CD4-positive, alpha-beta T cell (primary cell): ENCODE results near the gene CSTF1. TPM values are rescaled to one million over a fixed set of nuclear protein-coding genes. Genes with fewer than 3 reads are reported as not detected.
"Not testable (repeated sequence)": the region's sequence is repeated elsewhere in the genome, so short reads cannot be mapped to it uniquely, and the experiment has no call there.

Experiments used
- ATAC-seq: fragments of 200-7000 bp; cut with Tn5 transposase; one replicate; pipeline ENCODE4 v1.10.0; 2022; ENCODE audit warnings: mild to moderate bottlenecking; ENCODE audit not compliant: poor library complexity
- CTCF ChIA-PET: fragments of 350-600 bp; sonication (Branson Sonifier 250); formaldehyde crosslinking; loops from one replicate; lab custom pipeline; 2021; ENCODE audit warnings: antibody characterized with exemption, inconsistent platforms; lab: Charles Lee
- POLR2A ChIA-PET: fragments of 350-600 bp; sonication (Branson Sonifier 250); formaldehyde crosslinking; loops from one replicate; lab custom pipeline; 2021; ENCODE audit warnings: antibody characterized with exemption, inconsistent platforms; lab: Charles Lee
- DNase-seq, 14 experiments: peaks; one replicate each; pipeline ENCODE4 v3.0.0-alpha.2; 2013 to 2020; ENCODE audit warnings: mixed read lengths in 2 of 14
- H3K27ac ChIP-seq, 2 donors: one replicate each; pipeline versions ENCODE4 v1.5.1 to v1.7.0; 2013; ENCODE audit warnings: low read length in 2 of 2, low read depth in 1 of 2, mild to moderate bottlenecking in 1 of 2
- H3K27me3 ChIP-seq, 2 experiments: 1 replicate in 1 of 2; 2 replicates in 1 of 2; pipeline versions ENCODE4 v1.6.1 to v1.7.0; 2013; ENCODE audit warnings: low read length in 2 of 2, control low read depth in 1 of 2, mild to moderate bottlenecking in 1 of 2, moderate library complexity in 1 of 2; ENCODE audit not compliant: insufficient read depth in 2 of 2, control insufficient read depth in 1 of 2
- H3K36me3 ChIP-seq: one replicate; pipeline ENCODE4 v1.6.1; 2013; ENCODE audit warnings: low read length, control low read depth; ENCODE audit not compliant: insufficient read depth
- H3K4me1 ChIP-seq: one replicate; pipeline ENCODE4 v1.6.1; 2013; ENCODE audit warnings: low read length, control low read depth; ENCODE audit not compliant: insufficient read depth
- H3K4me3 ChIP-seq: one replicate; pipeline ENCODE4 v1.5.1; 2013; ENCODE audit warnings: mild to moderate bottlenecking, low read length, moderate library complexity
- H3K9me3 ChIP-seq, 2 experiments: 1 replicate in 1 of 2; 2 replicates in 1 of 2; pipeline versions ENCODE4 v1.6.1 to v1.7.0; 2013; ENCODE audit warnings: low read length in 2 of 2, mild to moderate bottlenecking in 2 of 2, control low read depth in 1 of 2, moderate library complexity in 1 of 2; ENCODE audit not compliant: control insufficient read depth in 1 of 2, insufficient read depth in 1 of 2
- H3K27ac Mint-ChIP-seq: one replicate; pipeline ENCODE4 v1.8.0; 2020; ENCODE audit warnings: mixed read lengths
- H3K27me3 Mint-ChIP-seq: one replicate; pipeline ENCODE4 v1.8.0; 2021; ENCODE audit warnings: mixed read lengths
- H3K36me3 Mint-ChIP-seq: one replicate; pipeline ENCODE4 v1.8.0; 2021; ENCODE audit warnings: low read depth, mixed read lengths
- H3K4me1 Mint-ChIP-seq: one replicate; pipeline ENCODE4 v1.8.0; 2021; ENCODE audit warnings: low read depth, mixed read lengths
- H3K4me3 Mint-ChIP-seq: one replicate; pipeline ENCODE4 v1.8.0; 2020; ENCODE audit warnings: mild to moderate bottlenecking, mixed read lengths
- H3K9me3 Mint-ChIP-seq: one replicate; pipeline ENCODE4 v1.8.0; 2020; ENCODE audit warnings: mixed read lengths
- intact Hi-C, 2 experiments: fragments of 100-400 bp; cut with DNase I in 1 of 2; cut with micrococcal nuclease in 1 of 2; formaldehyde crosslinking; loops; one replicate each; pipeline versions ENCODE4 v1.15.1 to v1.9.0; 2023 to 2025; cut with DNase I, micrococcal nuclease
- total RNA-seq, 174 experiments: library from RNA in 2 of 174; stranded (reverse) in 2 of 174; gene quantifications; one replicate each; pipeline ENCODE4 v1.2.3 and lab custom pipeline; 2021 to 2026
- TF ChIP-seq, protein P1 (sequence below): fragments of 200-600 bp; IDR thresholded peaks from one replicate; pipeline ENCODE4 v1.8.0; 2022; ENCODE audit warnings: antibody characterized with exemption, mild to moderate bottlenecking

The CSTF1 gene
- total RNA-seq, 2 experiments from 2014 or later, result 20.7 to 21.8 TPM

DNA sequence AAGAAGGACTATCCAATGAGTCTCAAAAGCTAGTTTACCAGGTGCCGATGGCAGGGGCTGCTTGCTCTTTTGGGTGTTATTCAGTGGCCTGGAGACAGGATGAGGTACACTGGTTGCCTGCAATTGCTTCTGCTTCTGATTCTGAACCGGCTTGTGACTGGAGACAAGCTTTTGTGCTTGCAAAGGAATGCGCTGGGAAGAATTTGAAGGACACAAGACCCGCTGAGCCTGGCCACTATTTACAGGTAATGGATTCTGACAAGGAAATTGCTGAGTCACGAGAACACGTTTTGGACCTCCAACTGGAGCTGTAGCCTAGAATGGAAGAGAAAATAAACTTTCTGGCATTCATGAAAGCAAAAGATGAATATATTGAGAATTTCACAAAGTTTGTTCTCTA, 6.2 kb upstream of the CSTF1 start:
- no peaks in the 10 kb centered on the region for H3K9me3 Mint-ChIP-seq
- H3K4me1 Mint-ChIP-seq, result no peaks in the 10 kb centered on the region
- ATAC-seq (no peak), DNase-seq (no peak)
- H3K9me3 ChIP-seq, result no peaks in the 10 kb centered on the region
- H3K4me1 ChIP-seq, result peaks cover 4% of the 10 kb centered on the region
- H3K27ac Mint-ChIP-seq, result no peak overlapping the region
- no peak overlapping the region for H3K4me3 Mint-ChIP-seq
- H3K4me3 ChIP-seq, result no peak overlapping the region
- TF ChIP-seq, protein P1, sequence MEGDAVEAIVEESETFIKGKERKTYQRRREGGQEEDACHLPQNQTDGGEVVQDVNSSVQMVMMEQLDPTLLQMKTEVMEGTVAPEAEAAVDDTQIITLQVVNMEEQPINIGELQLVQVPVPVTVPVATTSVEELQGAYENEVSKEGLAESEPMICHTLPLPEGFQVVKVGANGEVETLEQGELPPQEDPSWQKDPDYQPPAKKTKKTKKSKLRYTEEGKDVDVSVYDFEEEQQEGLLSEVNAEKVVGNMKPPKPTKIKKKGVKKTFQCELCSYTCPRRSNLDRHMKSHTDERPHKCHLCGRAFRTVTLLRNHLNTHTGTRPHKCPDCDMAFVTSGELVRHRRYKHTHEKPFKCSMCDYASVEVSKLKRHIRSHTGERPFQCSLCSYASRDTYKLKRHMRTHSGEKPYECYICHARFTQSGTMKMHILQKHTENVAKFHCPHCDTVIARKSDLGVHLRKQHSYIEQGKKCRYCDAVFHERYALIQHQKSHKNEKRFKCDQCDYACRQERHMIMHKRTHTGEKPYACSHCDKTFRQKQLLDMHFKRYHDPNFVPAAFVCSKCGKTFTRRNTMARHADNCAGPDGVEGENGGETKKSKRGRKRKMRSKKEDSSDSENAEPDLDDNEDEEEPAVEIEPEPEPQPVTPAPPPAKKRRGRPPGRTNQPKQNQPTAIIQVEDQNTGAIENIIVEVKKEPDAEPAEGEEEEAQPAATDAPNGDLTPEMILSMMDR, result no peak
- no peak overlapping the region for H3K27ac ChIP-seq
- ChIA-PET CTCF (no interaction called here), POLR2A (no interaction called here)
- intact Hi-C loops, result no loop called here
- H3K27me3 Mint-ChIP-seq, result no peaks in the 10 kb centered on the region
- H3K27me3 ChIP-seq, result no peaks in the 10 kb centered on the region
- H3K36me3 ChIP-seq, result peaks cover 3% of the 10 kb centered on the region
- no peaks in the 10 kb centered on the region for H3K36me3 Mint-ChIP-seq

DNA sequence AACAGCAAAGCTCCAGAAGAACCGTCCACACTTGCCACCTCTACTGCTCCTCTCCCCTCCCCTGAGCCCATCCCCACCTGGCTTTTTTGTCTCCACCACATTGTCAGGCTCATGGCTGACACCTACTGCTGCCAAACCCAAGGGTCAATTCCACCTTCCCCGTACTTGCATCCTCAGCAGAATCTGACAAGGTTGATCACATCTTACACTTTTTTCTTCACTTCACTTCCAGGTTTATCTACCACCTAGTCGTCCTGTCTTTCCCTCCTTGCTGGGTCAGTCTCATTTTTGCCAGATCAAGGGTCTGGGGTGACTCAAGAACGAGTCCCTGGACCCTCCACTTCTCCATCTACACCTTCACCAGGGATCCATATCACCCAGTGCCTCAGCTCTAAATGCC, 3.6 kb upstream of the CSTF1 start:
- Histone ChIP-seq H3K27ac (no peak overlapping the region), H3K9me3 (no peaks in the 10 kb centered on the region), H3K36me3 (peaks cover 3% of the 10 kb centered on the region), H3K4me1 (peaks cover 18% of the 10 kb centered on the region), H3K4me3 (no peak overlapping the region), H3K27me3 (no peaks in the 10 kb centered on the region)
- Mint-ChIP-seq H3K27me3 (no peaks in the 10 kb centered on the region), H3K36me3 (peaks cover 6% of the 10 kb centered on the region), H3K9me3 (no peaks in the 10 kb centered on the region), H3K27ac (no peak overlapping the region), H3K4me1 (peaks cover 9% of the 10 kb centered on the region), H3K4me3 (no peak overlapping the region)
- POLR2A ChIA-PET, result no interaction called here
- TF ChIP-seq, protein P1, result no peak
- CTCF ChIA-PET, result no interaction called here
- intact Hi-C loops, result no loop called here
- ATAC-seq (no peak), DNase-seq (no peak)

DNA sequence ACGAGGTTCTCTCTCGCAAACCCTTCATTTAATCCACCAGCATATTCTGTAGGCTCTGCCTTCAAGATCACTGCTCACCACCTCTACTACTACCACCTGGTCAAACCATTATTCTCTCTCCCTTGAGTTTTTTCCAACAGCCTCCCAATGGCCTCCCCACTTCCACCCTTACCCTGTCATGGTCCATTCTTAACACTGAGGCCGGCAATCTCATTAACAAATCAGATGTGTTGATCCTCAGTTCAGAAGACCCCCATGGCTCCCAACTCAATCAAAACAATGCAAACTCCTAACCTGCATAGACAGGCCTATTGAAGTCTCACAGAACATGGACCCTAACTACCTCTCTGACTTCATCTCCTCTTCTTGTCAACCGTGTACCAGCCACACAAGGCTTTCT, 2.6 kb upstream of the CSTF1 start:
- no peaks in the 10 kb centered on the region for H3K27me3 ChIP-seq
- ChIA-PET CTCF (no interaction called here), POLR2A (no interaction called here)
- H3K4me3 ChIP-seq, result no peak overlapping the region
- no peak for DNase-seq
- Mint-ChIP-seq H3K4me3 (no peak overlapping the region), H3K27ac (no peak overlapping the region), H3K36me3 (peaks cover 6% of the 10 kb centered on the region), H3K4me1 (peaks cover 15% of the 10 kb centered on the region), H3K9me3 (no peaks in the 10 kb centered on the region), H3K27me3 (no peaks in the 10 kb centered on the region)
- ATAC-seq, result no peak
- TF ChIP-seq, protein P1, result no peak
- intact Hi-C loops, result loop anchor here in 1 of 2 experiments (5.0 to 10.0 kb wide), 2 partner anchors 962 to 2005 kb away; partner anchors contain the start of gene RAE1
- no peaks in the 10 kb centered on the region for H3K9me3 ChIP-seq
- peaks cover 24% of the 10 kb centered on the region for H3K4me1 ChIP-seq
- H3K27ac ChIP-seq, result no peak overlapping the region
- H3K36me3 ChIP-seq, result peaks cover 3% of the 10 kb centered on the region

- H3K27me3 ChIP-seq, H3K27ac ChIP-seq, H3K9me3 ChIP-seq, H3K27me3 Mint-ChIP-seq, H3K27ac Mint-ChIP-seq, H3K4me3 ChIP-seq, DNase-seq, ATAC-seq, H3K4me3 Mint-ChIP-seq, CTCF ChIA-PET, POLR2A ChIA-PET, H3K9me3 Mint-ChIP-seq, H3K36me3 ChIP-seq: not testable (repeated sequence)
- Mint-ChIP-seq H3K4me1 (peaks cover 21% of the 10 kb centered on the region), H3K36me3 (peaks cover 12% of the 10 kb centered on the region)
- peaks cover 24% of the 10 kb centered on the region for H3K4me1 ChIP-seq
- intact Hi-C loops, result loop anchor here in 1 of 2 experiments (5.0 to 10.0 kb wide), 2 partner anchors 962 to 2004 kb away; partner anchors contain the start of gene RAE1
These were observed 2.0 kb upstream of the CSTF1 start for GRCh38 chr20:56390396-56390795.
